SU-DHL-6 (cell line): Measurements from ENCODE around the gene LSP1.

Experiments used
- H2AFZ ChIP-seq: fragments of 200-600 bp; sonication (generic); 2 replicates; pipeline ENCODE4 v1.6.1; 2014; ENCODE audit warnings: low read depth, mild to moderate bottlenecking, moderate library complexity, mixed read lengths, antibody characterized with exemption, low read length; ENCODE audit not compliant: severe bottlenecking
- H3F3A ChIP-seq: fragments of 200-600 bp; shearing (Covaris generic); 2 replicates; pipeline ENCODE4 v1.6.0; 2016; ENCODE audit warnings: antibody characterized with exemption, mild to moderate bottlenecking; ENCODE audit not compliant: insufficient read depth
- H3K27ac ChIP-seq: fragments of 200-600 bp; sonication (generic); 2 replicates; pipeline ENCODE4 v1.5.1; 2016; ENCODE audit warnings: low read depth, mild to moderate bottlenecking, low read length, moderate library complexity, mixed read lengths
- H3K27me3 ChIP-seq: fragments of 200-600 bp; sonication (generic), shearing (Covaris generic); 2 replicates; pipeline ENCODE4 v1.6.0; 2014; ENCODE audit warnings: mild to moderate bottlenecking, low read length
- H3K36me3 ChIP-seq: fragments of 200-600 bp; sonication (generic); 2 replicates; pipeline ENCODE4 v1.6.1; 2014; ENCODE audit warnings: mild to moderate bottlenecking, low read length, mixed read lengths
- H3K4me2 ChIP-seq: fragments of 300-600, 200-600 bp; shearing (Covaris generic), sonication (generic); 2 replicates; pipeline ENCODE4 v1.6.0; 2014; ENCODE audit warnings: low read length, low read depth, mild to moderate bottlenecking; ENCODE audit not compliant: poor library complexity, severe bottlenecking
- H3K4me3 ChIP-seq: fragments of 200-600 bp; sonication (generic); 2 replicates; pipeline ENCODE4 v1.5.1; 2014; ENCODE audit warnings: antibody characterized with exemption, low read length, mild to moderate bottlenecking, mixed read lengths; ENCODE audit not compliant: insufficient read depth, poor library complexity, severe bottlenecking
- H3K79me2 ChIP-seq: fragments of 200-600 bp; sonication (generic); 2 replicates; pipeline ENCODE4 v1.6.1; 2014; ENCODE audit warnings: mild to moderate bottlenecking, low read length, moderate library complexity; ENCODE audit not compliant: insufficient read depth
- H3K9ac ChIP-seq: fragments of 200-600 bp; sonication (generic); 2 replicates; pipeline ENCODE4 v1.7.0; 2014; ENCODE audit warnings: mild to moderate bottlenecking, low read length
- H3K9me2 ChIP-seq: fragments of 200-600 bp; sonication (generic); replicated peaks from 2 replicates; pipeline ENCODE4 v1.6.1; 2014; ENCODE audit warnings: low read length; ENCODE audit not compliant: insufficient read depth
- H3K9me3 ChIP-seq: fragments of 200-600 bp; sonication (generic); 2 replicates; pipeline ENCODE4 v1.6.1; 2014; ENCODE audit warnings: low read length, mixed read lengths; ENCODE audit not compliant: insufficient read depth
- H4K20me1 ChIP-seq: fragments of 200-600 bp; sonication (generic); 2 replicates; pipeline ENCODE4 v1.6.1; 2014; ENCODE audit warnings: low read depth, mild to moderate bottlenecking, antibody characterized with exemption, low read length, moderate library complexity, mixed read lengths
- EZH2phosphoT487 ChIP-seq: fragments of 200-600 bp; sonication (generic), shearing (Covaris generic); conservative IDR thresholded peaks from 2 replicates; pipeline ENCODE4 v1.6.1; 2018; ENCODE audit warnings: mild to moderate bottlenecking, antibody characterized with exemption, low read length, moderate library complexity, mixed read lengths
- TF ChIP-seq, protein P1 (sequence below): fragments of 200-600 bp; sonication (generic); IDR thresholded peaks from one replicate; pipeline ENCODE4 v1.5.1; 2017; ENCODE audit warnings: antibody characterized with exemption, mild to moderate bottlenecking, low read length, moderate library complexity; ENCODE audit not compliant: insufficient read depth, poor library complexity, severe bottlenecking

LSP1 gene

GRCh38 chr11:1925373-1926155 lies 72.7 kb downstream of the LSP1 start:
- Histone ChIP-seq H3K9me2 (no peaks in the 10 kb centered on the region), H3K36me3 (no peaks in the 10 kb centered on the region), H3K4me3 (no peak overlapping the region), H3F3A (no peaks in the 10 kb centered on the region), H3K9ac (no peak overlapping the region), H4K20me1 (no peaks in the 10 kb centered on the region), H3K4me2 (no peak overlapping the region), H3K9me3 (no peaks in the 10 kb centered on the region), H3K27me3 (no peaks in the 10 kb centered on the region), H3K27ac (no peak overlapping the region), H3K79me2 (no peaks in the 10 kb centered on the region), H2AFZ (no peak overlapping the region)
- TF ChIP-seq, protein P1, sequence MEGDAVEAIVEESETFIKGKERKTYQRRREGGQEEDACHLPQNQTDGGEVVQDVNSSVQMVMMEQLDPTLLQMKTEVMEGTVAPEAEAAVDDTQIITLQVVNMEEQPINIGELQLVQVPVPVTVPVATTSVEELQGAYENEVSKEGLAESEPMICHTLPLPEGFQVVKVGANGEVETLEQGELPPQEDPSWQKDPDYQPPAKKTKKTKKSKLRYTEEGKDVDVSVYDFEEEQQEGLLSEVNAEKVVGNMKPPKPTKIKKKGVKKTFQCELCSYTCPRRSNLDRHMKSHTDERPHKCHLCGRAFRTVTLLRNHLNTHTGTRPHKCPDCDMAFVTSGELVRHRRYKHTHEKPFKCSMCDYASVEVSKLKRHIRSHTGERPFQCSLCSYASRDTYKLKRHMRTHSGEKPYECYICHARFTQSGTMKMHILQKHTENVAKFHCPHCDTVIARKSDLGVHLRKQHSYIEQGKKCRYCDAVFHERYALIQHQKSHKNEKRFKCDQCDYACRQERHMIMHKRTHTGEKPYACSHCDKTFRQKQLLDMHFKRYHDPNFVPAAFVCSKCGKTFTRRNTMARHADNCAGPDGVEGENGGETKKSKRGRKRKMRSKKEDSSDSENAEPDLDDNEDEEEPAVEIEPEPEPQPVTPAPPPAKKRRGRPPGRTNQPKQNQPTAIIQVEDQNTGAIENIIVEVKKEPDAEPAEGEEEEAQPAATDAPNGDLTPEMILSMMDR, result no peak
- no peak for TF ChIP-seq EZH2phosphoT487

- Histone ChIP-seq H3K9ac (no peak overlapping the region), H3K36me3 (no peaks in the 10 kb centered on the region), H2AFZ (no peak overlapping the region)
Observed at GRCh38 chr11:1926156-1927025, 73.5 kb downstream of the LSP1 start.

DNA sequence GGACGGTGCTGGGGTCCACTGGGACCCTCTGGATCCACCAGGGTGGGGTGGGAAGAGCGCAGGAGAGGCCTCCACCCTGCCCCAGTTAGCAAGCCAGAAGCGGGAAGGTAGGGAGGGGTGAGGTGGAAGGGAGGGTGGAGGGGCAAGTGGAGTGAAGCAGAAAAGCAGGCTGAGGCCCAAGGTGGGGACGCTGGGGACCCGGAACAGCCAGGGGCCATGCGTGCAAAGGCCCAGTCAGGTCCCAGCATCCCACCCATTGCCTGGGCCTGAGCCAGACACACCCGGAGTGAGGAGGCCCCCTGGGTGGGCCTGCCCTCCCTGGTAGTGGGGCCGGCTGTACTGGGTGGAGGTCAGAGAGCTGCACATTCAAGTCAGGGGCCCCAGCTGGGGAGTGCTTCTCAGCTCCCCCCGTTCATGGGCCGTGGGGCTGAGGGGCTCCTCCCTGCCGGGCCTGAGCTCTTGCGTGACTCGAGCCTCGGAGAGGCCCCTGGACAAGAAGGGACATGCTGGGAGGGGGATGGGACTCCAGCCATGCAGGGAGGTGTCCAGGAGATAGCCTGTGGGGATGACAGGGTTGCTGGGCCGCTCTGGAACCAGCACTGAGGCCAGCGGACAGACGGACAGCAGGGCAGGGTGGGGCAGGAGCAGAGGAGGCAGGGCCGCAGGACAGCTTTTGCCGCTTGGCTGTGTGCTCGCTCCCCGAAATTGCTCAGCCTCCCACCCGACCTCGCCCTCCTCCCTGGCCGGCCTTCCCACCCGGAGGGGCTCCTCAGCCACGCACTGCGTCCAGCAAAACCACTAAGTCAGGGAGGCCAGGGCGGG lies 74.4 kb downstream of the LSP1 start:
- Histone ChIP-seq H3K9me2 (no peaks in the 10 kb centered on the region), H3K4me2 (no peak overlapping the region), H3K27ac (no peak overlapping the region), H3F3A (no peaks in the 10 kb centered on the region), H3K36me3 (no peaks in the 10 kb centered on the region), H3K9me3 (no peaks in the 10 kb centered on the region), H2AFZ (no peak overlapping the region), H3K9ac (no peak overlapping the region), H4K20me1 (no peaks in the 10 kb centered on the region), H3K79me2 (no peaks in the 10 kb centered on the region), H3K4me3 (no peak overlapping the region), H3K27me3 (no peaks in the 10 kb centered on the region)
- TF ChIP-seq, protein P1, result no peak
- TF ChIP-seq EZH2phosphoT487, result no peak

More at GRCh38 chr11:1926156-1927025, 73.5 kb downstream of the LSP1 start:
- Histone ChIP-seq H3K4me3 (no peak overlapping the region), H3K9me3 (no peaks in the 10 kb centered on the region), H3K9me2 (no peaks in the 10 kb centered on the region), H3F3A (no peaks in the 10 kb centered on the region), H3K27ac (no peak overlapping the region), H3K4me2 (no peak overlapping the region), H3K27me3 (no peaks in the 10 kb centered on the region), H4K20me1 (no peaks in the 10 kb centered on the region), H3K79me2 (no peaks in the 10 kb centered on the region)
- TF ChIP-seq, protein P1, result no peak
- TF ChIP-seq EZH2phosphoT487, result no peak
